Neural progenitor cell (in vitro differentiated cells): ENCODE measurements around the gene SLCO2B1. TPM values are rescaled to one million over a fixed set of nuclear protein-coding genes. Genes with fewer than 3 reads are reported as not detected.
A peak's percentile ranks its signal among the peaks of the same experiment; 100 is the strongest.

Source experiments
- DNase-seq: peaks from one replicate; pipeline ENCODE4 v3.0.0-alpha.2; 2016; ENCODE audit warnings: low spot score
- H2AFZ ChIP-seq: fragments of 200-600 bp; sonication (generic); replicated peaks from 2 replicates; pipeline ENCODE4 v1.6.1; 2016; ENCODE audit warnings: antibody characterized with exemption
- H3F3A ChIP-seq: fragments of 200-600 bp; sonication (generic); 2 replicates; pipeline ENCODE4 v1.6.1; 2016; ENCODE audit warnings: antibody characterized with exemption, low read depth
- H3K27ac ChIP-seq: fragments of 200-600 bp; sonication (generic); 2 replicates; pipeline ENCODE4 v1.5.1; 2016; ENCODE audit warnings: mild to moderate bottlenecking
- H3K27me3 ChIP-seq: fragments of 200-600 bp; sonication (generic); 2 replicates; pipeline ENCODE4 v1.6.1; 2016; ENCODE audit warnings: mild to moderate bottlenecking, moderate library complexity
- H3K36me3 ChIP-seq: fragments of 200-600 bp; sonication (generic); 2 replicates; pipeline ENCODE4 v1.5.1; 2016
- H3K4me1 ChIP-seq: fragments of 200-600 bp; sonication (generic); 2 replicates; pipeline ENCODE4 v1.6.1; 2016; ENCODE audit warnings: mixed run types
- H3K4me2 ChIP-seq: fragments of 200-600 bp; sonication (generic); 2 replicates; pipeline ENCODE4 v1.6.1; 2016
- H3K4me3 ChIP-seq: fragments of 200-600 bp; sonication (generic); 2 replicates; pipeline ENCODE4 v1.5.1; 2016
- H3K79me2 ChIP-seq: fragments of 200-600 bp; sonication (generic); 2 replicates; pipeline ENCODE4 v1.6.1; 2016; ENCODE audit warnings: low read depth
- H3K9ac ChIP-seq: fragments of 200-600 bp; sonication (generic); 2 replicates; pipeline ENCODE4 v1.6.1; 2016
- H3K9me3 ChIP-seq: fragments of 200-600 bp; sonication (generic); 2 replicates; pipeline ENCODE4 v1.5.1; 2016; ENCODE audit warnings: low read depth
- H4K20me1 ChIP-seq: fragments of 200-600 bp; sonication (generic); 2 replicates; pipeline ENCODE4 v1.6.1; 2016; ENCODE audit warnings: low read depth
- H3K27ac Mint-ChIP-seq: 3 replicates; pipeline ENCODE4 v1.8.0; 2021; ENCODE audit warnings: mixed read lengths
- H3K27me3 Mint-ChIP-seq: 2 replicates; pipeline ENCODE4 v1.8.0; 2022; ENCODE audit warnings: low read depth, mild to moderate bottlenecking, inconsistent platforms, moderate library complexity, mixed read lengths; ENCODE audit not compliant: insufficient read depth
- H3K36me3 Mint-ChIP-seq: 3 replicates; pipeline ENCODE4 v1.8.0; 2021; ENCODE audit warnings: mixed read lengths
- H3K4me1 Mint-ChIP-seq: 3 replicates; pipeline ENCODE4 v1.8.0; 2021; ENCODE audit warnings: mixed read lengths
- H3K4me3 Mint-ChIP-seq: 3 replicates; pipeline ENCODE4 v1.8.0; 2021; ENCODE audit warnings: mild to moderate bottlenecking, moderate library complexity, mixed read lengths
- H3K9me3 Mint-ChIP-seq: 3 replicates; pipeline ENCODE4 v1.8.0; 2020; ENCODE audit warnings: mixed read lengths
- CTCF ChIP-seq: fragments of 200-600 bp; sonication (generic); IDR thresholded peaks from 2 replicates; pipeline ENCODE4 v1.5.1; 2017; ENCODE audit warnings: antibody characterized with exemption, mild to moderate bottlenecking
- EZH2 ChIP-seq: fragments of 200-600 bp; sonication (generic); IDR thresholded peaks from 2 replicates; pipeline ENCODE4 v1.6.1; 2017; ENCODE audit warnings: antibody characterized with exemption, mild to moderate bottlenecking, moderate library complexity
- EZH2phosphoT487 ChIP-seq: fragments of 200-600 bp; sonication (generic); IDR thresholded peaks from 2 replicates; pipeline ENCODE4 v1.6.1; 2017; ENCODE audit warnings: antibody characterized with exemption
- total RNA-seq: library from RNA; depleted of rRNA; stranded (reverse); fragments of >200 nt; gene quantifications from 2 replicates; pipeline ENCODE4 v1.2.3, GENCODE V29; 2015; ENCODE audit warnings: low replicate concordance

The SLCO2B1 gene
- total RNA-seq, 1 donor from 2014 or later: 0.07 TPM

GRCh38 chr11:75238595-75239440 lies 87.9 kb downstream of the SLCO2B1 start:
- H3K9ac ChIP-seq: no peak overlapping the region
- no peak overlapping the region for H3K4me3 ChIP-seq
- Mint-ChIP-seq H3K4me1 (peaks cover 14% of the 10 kb centered on the region), H3K4me3 (peak overlapping the region; percentile 72), H3K36me3 (no peaks in the 10 kb centered on the region), H3K27me3 (peaks cover 37% of the 10 kb centered on the region), H3K9me3 (no peaks in the 10 kb centered on the region), H3K27ac (no peak overlapping the region)
- H3K27ac ChIP-seq: no peak overlapping the region
- H4K20me1 ChIP-seq: peaks cover 30% of the 10 kb centered on the region
- no peak overlapping the region for H2AFZ ChIP-seq
- H3K9me3 ChIP-seq: no peaks in the 10 kb centered on the region
- no peaks in the 10 kb centered on the region for H3F3A ChIP-seq
- no peak for TF ChIP-seq EZH2phosphoT487
- no peak for TF ChIP-seq EZH2
- TF ChIP-seq CTCF: no peak
- peaks cover 17% of the 10 kb centered on the region for H3K4me1 ChIP-seq
- DNase-seq: no peak
- H3K36me3 ChIP-seq: no peaks in the 10 kb centered on the region
- H3K79me2 ChIP-seq: no peaks in the 10 kb centered on the region
- peaks cover 68% of the 10 kb centered on the region for H3K27me3 ChIP-seq
- H3K4me2 ChIP-seq: no peak overlapping the region

- Histone ChIP-seq H3K79me2 (no peaks in the 10 kb centered on the region), H3K27me3 (peaks cover 76% of the 10 kb centered on the region), H3K4me3 (peak overlapping the region; percentile 48), H2AFZ (no peak overlapping the region), H3K9me3 (no peaks in the 10 kb centered on the region), H3K4me1 (peaks cover 17% of the 10 kb centered on the region), H3K36me3 (no peaks in the 10 kb centered on the region), H3K9ac (no peak overlapping the region), H4K20me1 (peaks cover 22% of the 10 kb centered on the region), H3K4me2 (peak overlapping the region; percentile 75), H3F3A (no peaks in the 10 kb centered on the region), H3K27ac (no peak overlapping the region)
- no peak for DNase-seq
- no peaks in the 10 kb centered on the region for H3K9me3 Mint-ChIP-seq
- TF ChIP-seq EZH2phosphoT487 (no peak), CTCF (no peak), EZH2 (no peak)
- H3K27me3 Mint-ChIP-seq: peaks cover 40% of the 10 kb centered on the region
- peak overlapping the region; percentile 84 for H3K4me3 Mint-ChIP-seq
- H3K4me1 Mint-ChIP-seq: peaks cover 14% of the 10 kb centered on the region
- no peaks in the 10 kb centered on the region for H3K36me3 Mint-ChIP-seq
- no peak overlapping the region for H3K27ac Mint-ChIP-seq
Observed at GRCh38 chr11:75239531-75240290, 88.8 kb downstream of the SLCO2B1 start.

GRCh38 chr11:75240311-75241035 lies 89.6 kb downstream of the SLCO2B1 start, which contains the start of gene TPBGL:
Gene TPBGL, plus strand, starts transcription at chr11:75240774. Its CDS starts 276 bp downstream, at chr11:75241050.
- Histone ChIP-seq H3K4me1 (peaks cover 17% of the 10 kb centered on the region), H4K20me1 (peaks cover 20% of the 10 kb centered on the region), H3K27ac (no peak within 1 kb of the TSS), H3F3A (no peaks in the 10 kb centered on the region), H3K79me2 (no peaks in the 10 kb centered on the region), H3K36me3 (no peaks in the 10 kb centered on the region), H2AFZ (peak within 1 kb of the TSS; percentile 76), H3K4me2 (peak within 1 kb of the TSS; percentile 75), H3K27me3 (peaks cover 83% of the 10 kb centered on the region), H3K9ac (no peak within 1 kb of the TSS), H3K9me3 (no peaks in the 10 kb centered on the region), H3K4me3 (peak within 1 kb of the TSS; percentile 48)
- H3K4me3 Mint-ChIP-seq: peak within 1 kb of the TSS; percentile 84
- no peak within 1 kb of the TSS for H3K27ac Mint-ChIP-seq
- peaks cover 40% of the 10 kb centered on the region for H3K27me3 Mint-ChIP-seq
- TF ChIP-seq CTCF: no peak
- peak; percentile 82 for TF ChIP-seq EZH2
- peak; percentile 85 for TF ChIP-seq EZH2phosphoT487
- peaks cover 14% of the 10 kb centered on the region for H3K4me1 Mint-ChIP-seq
- no peaks in the 10 kb centered on the region for H3K9me3 Mint-ChIP-seq
- no peaks in the 10 kb centered on the region for H3K36me3 Mint-ChIP-seq
- DNase-seq: peak; percentile 70
